Measurements from ENCODE around the gene SH3GL3. TPM values are rescaled to one million over a fixed set of nuclear protein-coding genes. Genes with fewer than 3 reads are reported as not detected.

Gene SH3GL3
- total RNA-seq, 2 experiments from 2014 or later = not detected

- TF ChIP-seq, protein P1, sequence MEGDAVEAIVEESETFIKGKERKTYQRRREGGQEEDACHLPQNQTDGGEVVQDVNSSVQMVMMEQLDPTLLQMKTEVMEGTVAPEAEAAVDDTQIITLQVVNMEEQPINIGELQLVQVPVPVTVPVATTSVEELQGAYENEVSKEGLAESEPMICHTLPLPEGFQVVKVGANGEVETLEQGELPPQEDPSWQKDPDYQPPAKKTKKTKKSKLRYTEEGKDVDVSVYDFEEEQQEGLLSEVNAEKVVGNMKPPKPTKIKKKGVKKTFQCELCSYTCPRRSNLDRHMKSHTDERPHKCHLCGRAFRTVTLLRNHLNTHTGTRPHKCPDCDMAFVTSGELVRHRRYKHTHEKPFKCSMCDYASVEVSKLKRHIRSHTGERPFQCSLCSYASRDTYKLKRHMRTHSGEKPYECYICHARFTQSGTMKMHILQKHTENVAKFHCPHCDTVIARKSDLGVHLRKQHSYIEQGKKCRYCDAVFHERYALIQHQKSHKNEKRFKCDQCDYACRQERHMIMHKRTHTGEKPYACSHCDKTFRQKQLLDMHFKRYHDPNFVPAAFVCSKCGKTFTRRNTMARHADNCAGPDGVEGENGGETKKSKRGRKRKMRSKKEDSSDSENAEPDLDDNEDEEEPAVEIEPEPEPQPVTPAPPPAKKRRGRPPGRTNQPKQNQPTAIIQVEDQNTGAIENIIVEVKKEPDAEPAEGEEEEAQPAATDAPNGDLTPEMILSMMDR (IDR thresholded peaks at IDR 0.05) = no peak
- Histone ChIP-seq H3K4me3 (ENCODE audit: low read length) (no peak overlapping the region), H3K36me3 (ENCODE audit: insufficient read depth, low read length) (no peaks in the 10 kb centered on the region), H3K27me3 (ENCODE audit: control insufficient read depth in 1 of 2, insufficient read depth in 2 of 2, low read length in 2 of 2) (peaks cover 25% of the 10 kb centered on the region in 2 experiments), H3K4me1 (ENCODE audit: insufficient read depth, low read length) (peaks cover 7% of the 10 kb centered on the region), H3K27ac (ENCODE audit: low read depth in 1 of 2, low read length in 2 of 2) (no peak overlapping the region), H3K9me3 (ENCODE audit: control insufficient read depth in 1 of 2, insufficient read depth in 1 of 2, low read length in 2 of 2) (peaks cover 0 to 14% of the 10 kb centered on the region in 2 experiments)
- POLR2A ChIA-PET = no interaction called here
- intact Hi-C loops (cut with DNase I, micrococcal nuclease) = no loop called here
- no peak for DNase-seq
- no peaks in the 10 kb centered on the region for H3K9me3 Mint-ChIP-seq
- H3K27me3 Mint-ChIP-seq = peaks cover 51% of the 10 kb centered on the region
- peaks cover 10% of the 10 kb centered on the region for H3K4me1 Mint-ChIP-seq (ENCODE audit: low read depth)
- CTCF ChIA-PET = no interaction called here
- H3K36me3 Mint-ChIP-seq (ENCODE audit: low read depth) = no peaks in the 10 kb centered on the region
- no peak overlapping the region for H3K27ac Mint-ChIP-seq
- H3K4me3 Mint-ChIP-seq = no peak overlapping the region
- no peak for ATAC-seq (ENCODE audit: poor library complexity)
Measured at GRCh38 chr15:83445643-83446042, 1.5 kb upstream of the SH3GL3 start.

GRCh38 chr15:83446417-83446816 lies 724 bp upstream of the SH3GL3 start:
- Histone ChIP-seq H3K36me3 (ENCODE audit: insufficient read depth, low read length) (no peaks in the 10 kb centered on the region), H3K27ac (ENCODE audit: low read depth in 1 of 2, low read length in 2 of 2) (no peak overlapping the region), H3K4me1 (ENCODE audit: insufficient read depth, low read length) (peaks cover 7% of the 10 kb centered on the region), H3K27me3 (ENCODE audit: control insufficient read depth in 1 of 2, insufficient read depth in 2 of 2, low read length in 2 of 2) (peaks cover 25% of the 10 kb centered on the region in 2 experiments), H3K9me3 (ENCODE audit: control insufficient read depth in 1 of 2, insufficient read depth in 1 of 2, low read length in 2 of 2) (peaks cover 0 to 14% of the 10 kb centered on the region in 2 experiments), H3K4me3 (ENCODE audit: low read length) (no peak overlapping the region)
- Mint-ChIP-seq H3K27me3 (peaks cover 51% of the 10 kb centered on the region), H3K9me3 (no peaks in the 10 kb centered on the region), H3K4me1 (ENCODE audit: low read depth) (peaks cover 10% of the 10 kb centered on the region), H3K36me3 (ENCODE audit: low read depth) (no peaks in the 10 kb centered on the region), H3K27ac (no peak overlapping the region), H3K4me3 (peak overlapping the region; percentile 83)
- TF ChIP-seq, protein P1 (IDR thresholded peaks at IDR 0.05) = no peak
- ATAC-seq (ENCODE audit: poor library complexity) = no peak
- no peak for DNase-seq
- intact Hi-C loops (cut with DNase I, micrococcal nuclease) = no loop called here
- ChIA-PET POLR2A (no interaction called here), CTCF (no interaction called here)

DNA sequence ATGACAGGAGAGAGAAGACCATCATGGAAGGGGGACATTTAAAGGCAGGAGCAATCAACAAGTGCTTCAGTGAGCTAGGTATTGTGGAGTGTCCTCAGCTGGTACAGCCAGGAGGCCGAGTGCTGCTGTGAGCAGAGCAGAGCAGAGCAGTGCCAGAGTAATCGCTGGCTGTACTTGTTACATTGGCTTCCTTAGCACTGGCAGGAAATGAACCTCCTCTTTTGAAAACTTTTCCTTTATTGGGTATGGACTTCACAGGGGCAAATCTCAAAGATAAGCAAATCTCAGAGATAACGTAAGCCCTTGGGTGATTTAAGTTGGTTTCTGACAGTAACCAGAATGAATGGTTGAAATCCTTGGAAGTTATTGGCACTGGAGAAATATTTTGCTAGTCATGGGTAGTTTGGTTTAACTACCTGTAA lies 2.1 kb downstream of the SH3GL3 start:
- ATAC-seq (ENCODE audit: poor library complexity) = no peak

More for the DNA sequence above, 2.1 kb downstream of the SH3GL3 start:
- Histone ChIP-seq H3K27ac (ENCODE audit: low read depth in 1 of 2, low read length in 2 of 2) (no peak overlapping the region), H3K27me3 (ENCODE audit: control insufficient read depth in 1 of 2, insufficient read depth in 2 of 2, low read length in 2 of 2) (peaks cover 25% of the 10 kb centered on the region in 2 experiments), H3K36me3 (ENCODE audit: insufficient read depth, low read length) (no peaks in the 10 kb centered on the region), H3K9me3 (ENCODE audit: control insufficient read depth in 1 of 2, insufficient read depth in 1 of 2, low read length in 2 of 2) (peaks cover 0 to 14% of the 10 kb centered on the region in 2 experiments), H3K4me3 (ENCODE audit: low read length) (no peak overlapping the region), H3K4me1 (ENCODE audit: insufficient read depth, low read length) (peaks cover 7% of the 10 kb centered on the region)
- Mint-ChIP-seq H3K9me3 (no peaks in the 10 kb centered on the region), H3K4me3 (no peak overlapping the region), H3K27ac (no peak overlapping the region), H3K36me3 (ENCODE audit: low read depth) (no peaks in the 10 kb centered on the region), H3K4me1 (ENCODE audit: low read depth) (peaks cover 10% of the 10 kb centered on the region), H3K27me3 (peaks cover 46% of the 10 kb centered on the region)
- POLR2A ChIA-PET = no interaction called here
- intact Hi-C loops (cut with DNase I, micrococcal nuclease) = no loop called here
- CTCF ChIA-PET = interaction anchor here (0.7 kb wide), 1 partner anchor 81 kb away, joined by 5 read pairs; no protein-coding TSS in a partner anchor
- DNase-seq = no peak
- TF ChIP-seq, protein P1 (IDR thresholded peaks at IDR 0.05) = no peak
